ENCODE results near the gene CLEC18A.

DNA sequence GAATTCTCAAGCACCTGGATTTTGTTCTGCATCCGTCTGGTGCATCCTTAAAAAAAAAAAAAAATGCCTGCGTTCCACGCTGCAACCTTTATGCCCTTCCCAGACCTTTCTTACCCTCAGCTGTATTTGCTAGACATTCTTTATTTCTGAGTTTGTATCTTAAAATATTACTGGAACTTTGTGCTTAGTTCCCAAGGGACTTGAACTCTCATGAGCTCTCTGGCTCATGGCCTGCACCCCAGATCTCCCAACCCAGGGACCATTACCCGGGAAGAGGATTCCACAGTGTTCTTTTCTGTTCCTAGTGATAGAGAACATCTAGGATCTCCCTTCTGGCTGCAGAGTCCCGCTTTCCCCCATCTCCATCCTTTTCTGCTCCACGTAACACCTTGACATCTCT lies 28.9 kb upstream of the CLEC18A start:
- TF ChIP-seq CEBPB (IDR thresholded peaks at IDR 0.05; ENCODE audit: low read depth, low read length) (no peak), POLR2A (IDR thresholded peaks at IDR 0.05; ENCODE audit: low read depth, low read length) (no peak), USF2 (IDR thresholded peaks at IDR 0.05; ENCODE audit: low read depth, low read length) (no peak), FOS (IDR thresholded peaks at IDR 0.05; ENCODE audit: low read depth, low read length) (no peak), BHLHE40 (IDR thresholded peaks at IDR 0.05; ENCODE audit: low read depth, low read length) (no peak), RCOR1 (IDR thresholded peaks at IDR 0.05; ENCODE audit: insufficient replicate concordance, low read length) (no peak), RAD21 (IDR thresholded peaks at IDR 0.05; ENCODE audit: low read length) (no peak), MAFK (IDR thresholded peaks at IDR 0.05; ENCODE audit: low read depth, low read length) (no peak), SMC3 (IDR thresholded peaks at IDR 0.05; ENCODE audit: low read depth, low read length) (no peak), MXI1 (IDR thresholded peaks at IDR 0.05; ENCODE audit: borderline replicate concordance, low read depth, low read length) (no peak)
- TF ChIP-seq, protein P1, sequence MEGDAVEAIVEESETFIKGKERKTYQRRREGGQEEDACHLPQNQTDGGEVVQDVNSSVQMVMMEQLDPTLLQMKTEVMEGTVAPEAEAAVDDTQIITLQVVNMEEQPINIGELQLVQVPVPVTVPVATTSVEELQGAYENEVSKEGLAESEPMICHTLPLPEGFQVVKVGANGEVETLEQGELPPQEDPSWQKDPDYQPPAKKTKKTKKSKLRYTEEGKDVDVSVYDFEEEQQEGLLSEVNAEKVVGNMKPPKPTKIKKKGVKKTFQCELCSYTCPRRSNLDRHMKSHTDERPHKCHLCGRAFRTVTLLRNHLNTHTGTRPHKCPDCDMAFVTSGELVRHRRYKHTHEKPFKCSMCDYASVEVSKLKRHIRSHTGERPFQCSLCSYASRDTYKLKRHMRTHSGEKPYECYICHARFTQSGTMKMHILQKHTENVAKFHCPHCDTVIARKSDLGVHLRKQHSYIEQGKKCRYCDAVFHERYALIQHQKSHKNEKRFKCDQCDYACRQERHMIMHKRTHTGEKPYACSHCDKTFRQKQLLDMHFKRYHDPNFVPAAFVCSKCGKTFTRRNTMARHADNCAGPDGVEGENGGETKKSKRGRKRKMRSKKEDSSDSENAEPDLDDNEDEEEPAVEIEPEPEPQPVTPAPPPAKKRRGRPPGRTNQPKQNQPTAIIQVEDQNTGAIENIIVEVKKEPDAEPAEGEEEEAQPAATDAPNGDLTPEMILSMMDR (conservative IDR thresholded peaks at IDR 0.05; ENCODE audit: low read depth, low read length), result no peak
- TF ChIP-seq, protein P2, sequence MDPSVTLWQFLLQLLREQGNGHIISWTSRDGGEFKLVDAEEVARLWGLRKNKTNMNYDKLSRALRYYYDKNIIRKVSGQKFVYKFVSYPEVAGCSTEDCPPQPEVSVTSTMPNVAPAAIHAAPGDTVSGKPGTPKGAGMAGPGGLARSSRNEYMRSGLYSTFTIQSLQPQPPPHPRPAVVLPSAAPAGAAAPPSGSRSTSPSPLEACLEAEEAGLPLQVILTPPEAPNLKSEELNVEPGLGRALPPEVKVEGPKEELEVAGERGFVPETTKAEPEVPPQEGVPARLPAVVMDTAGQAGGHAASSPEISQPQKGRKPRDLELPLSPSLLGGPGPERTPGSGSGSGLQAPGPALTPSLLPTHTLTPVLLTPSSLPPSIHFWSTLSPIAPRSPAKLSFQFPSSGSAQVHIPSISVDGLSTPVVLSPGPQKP (IDR thresholded peaks at IDR 0.05; ENCODE audit: borderline replicate concordance, low read depth, low read length), result no peak
